LHCN-M2 (cell line): Measurements from ENCODE around the gene NELL1. TPM values are rescaled to one million over a fixed set of nuclear protein-coding genes. Genes with fewer than 3 reads are reported as not detected.

ENCODE experiments used
- DNase-seq: peaks from one replicate; pipeline ENCODE4 v3.0.0-alpha.2; 2012; ENCODE audit warnings: low read depth
- total RNA-seq: library from RNA; depleted of rRNA; stranded (reverse); fragments of >200 nt; gene quantifications from 2 replicates; pipeline ENCODE4 v1.2.3, GENCODE V29; 2014

The NELL1 gene
- total RNA-seq, 1 experiment from 2014 or later, result not detected

DNA sequence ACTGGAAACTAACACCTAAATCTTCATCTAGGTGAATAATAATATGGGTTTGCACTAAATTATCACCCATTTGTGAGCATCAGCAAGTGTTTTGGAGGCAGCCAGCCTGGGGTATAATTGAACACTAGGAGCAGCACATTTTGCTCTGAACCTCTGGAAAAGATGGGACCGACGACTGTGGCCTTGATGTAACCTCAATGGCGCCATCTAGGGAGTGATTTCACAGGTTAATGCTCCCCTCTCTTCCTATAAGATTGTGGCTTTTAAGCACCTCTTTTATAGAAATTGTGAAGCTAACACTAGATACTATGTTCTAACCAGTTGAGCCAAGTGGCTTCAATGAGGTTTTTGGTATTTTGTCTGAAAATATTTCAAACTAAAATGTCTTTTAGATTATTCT is 203.7 kb downstream of the NELL1 start:
- no peak for DNase-seq

GRCh38 chr11:20874358-20874757 is 205.0 kb downstream of the NELL1 start:
- DNase-seq, result no peak

GRCh38 chr11:20875889-20876288 is 206.5 kb downstream of the NELL1 start:
- DNase-seq, result no peak

DNA sequence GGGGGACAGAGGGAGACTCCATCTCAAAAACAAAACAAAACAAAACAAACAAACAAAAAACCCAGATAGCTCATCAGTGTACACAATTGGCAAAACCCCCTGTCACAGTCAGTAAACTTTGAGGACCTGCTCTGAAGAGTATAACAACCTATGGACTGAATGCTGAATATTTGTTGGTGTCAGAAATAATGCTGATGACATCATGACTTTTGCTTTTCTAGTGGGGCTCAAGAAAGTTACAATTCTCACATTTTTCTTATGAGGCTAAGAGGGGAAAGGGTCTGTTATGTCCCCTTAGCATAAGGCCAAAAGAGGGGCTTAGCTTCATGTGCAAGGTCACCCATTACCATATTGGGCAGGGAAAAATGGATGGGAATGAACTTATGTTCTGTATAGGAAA is 207.4 kb downstream of the NELL1 start:
- no peak for DNase-seq

- DNase-seq, result no peak
Measured at GRCh38 chr11:20880094-20880493, 210.7 kb downstream of the NELL1 start.

DNA sequence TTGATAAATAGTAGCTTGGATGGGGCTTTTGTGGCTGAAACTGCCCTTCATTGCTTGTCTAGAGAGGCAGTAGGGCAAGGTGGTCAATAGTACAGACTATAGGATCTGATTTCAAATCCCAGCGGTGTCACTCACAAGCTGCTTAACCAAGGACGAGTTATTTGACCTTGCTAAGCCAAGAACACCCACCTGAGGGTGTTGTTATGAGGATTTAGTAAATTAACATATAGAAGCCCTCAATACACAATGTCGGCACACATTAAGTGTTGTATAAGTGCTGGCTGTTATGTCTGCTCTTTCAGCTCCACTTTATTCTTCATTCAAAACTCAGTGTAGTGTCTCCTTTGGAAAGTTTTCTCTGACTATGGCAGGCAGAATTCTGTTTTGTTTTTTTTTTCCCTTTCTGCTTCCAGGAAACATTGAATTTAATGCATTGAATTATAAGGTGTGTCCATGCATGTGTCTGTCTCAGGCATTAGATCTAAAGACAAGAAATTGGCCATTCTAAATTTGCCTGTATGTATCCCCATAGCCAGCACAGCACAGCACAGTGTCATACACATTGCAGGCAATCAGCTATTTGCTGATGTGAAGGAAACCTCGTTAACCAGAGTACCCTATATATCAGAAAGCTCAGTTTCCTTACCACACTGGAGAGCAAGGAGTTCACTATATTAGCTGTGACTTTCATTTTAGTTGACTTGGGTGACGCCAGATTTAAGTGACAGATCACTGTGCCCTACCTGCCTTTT is 212.1 kb downstream of the NELL1 start:
- DNase-seq, result no peak

GRCh38 chr11:20887137-20887536 is 217.8 kb downstream of the NELL1 start:
- no peak for DNase-seq

- DNase-seq, result no peak
Measured at GRCh38 chr11:20894296-20894695, 224.9 kb downstream of the NELL1 start.

DNA sequence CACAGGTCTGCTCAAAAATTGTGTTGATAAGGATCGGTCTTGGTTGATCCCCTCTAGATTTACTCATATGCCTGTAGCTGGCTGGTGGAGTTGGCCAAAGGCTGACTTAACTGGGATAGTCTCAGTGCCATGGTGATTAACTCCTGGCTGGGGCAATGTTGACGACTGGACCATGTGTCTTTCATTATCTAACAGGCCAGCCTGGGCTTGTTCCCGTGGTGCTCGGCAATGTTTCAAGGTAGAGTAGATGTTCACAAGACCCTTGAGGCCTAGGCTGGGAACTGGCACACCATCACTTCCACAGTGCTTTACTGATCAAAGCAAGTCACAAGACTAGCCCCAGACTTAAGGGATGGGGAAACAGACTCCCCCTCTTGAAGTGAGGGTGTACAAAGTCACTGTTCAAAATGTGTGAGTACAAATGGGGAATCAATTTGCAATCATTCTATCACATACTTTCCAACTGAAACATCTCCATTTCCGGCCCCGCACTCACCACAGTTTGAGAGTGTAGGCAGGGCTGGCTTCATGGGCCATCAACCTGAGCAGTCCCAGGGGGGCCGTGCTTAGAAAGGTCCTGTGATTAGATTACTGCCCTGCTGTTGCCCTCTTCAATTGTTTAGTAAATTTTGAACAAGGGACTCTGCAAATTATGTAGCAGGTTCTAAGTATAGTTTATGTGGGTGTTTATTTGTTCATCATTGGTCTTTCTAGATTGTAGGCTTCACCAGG is 240.8 kb downstream of the NELL1 start:
- DNase-seq, result no peak

- DNase-seq, result no peak
Measured at GRCh38 chr11:20910733-20911132, 241.3 kb downstream of the NELL1 start.

GRCh38 chr11:20912065-20912821 is 242.9 kb downstream of the NELL1 start:
- DNase-seq, result no peak

DNA sequence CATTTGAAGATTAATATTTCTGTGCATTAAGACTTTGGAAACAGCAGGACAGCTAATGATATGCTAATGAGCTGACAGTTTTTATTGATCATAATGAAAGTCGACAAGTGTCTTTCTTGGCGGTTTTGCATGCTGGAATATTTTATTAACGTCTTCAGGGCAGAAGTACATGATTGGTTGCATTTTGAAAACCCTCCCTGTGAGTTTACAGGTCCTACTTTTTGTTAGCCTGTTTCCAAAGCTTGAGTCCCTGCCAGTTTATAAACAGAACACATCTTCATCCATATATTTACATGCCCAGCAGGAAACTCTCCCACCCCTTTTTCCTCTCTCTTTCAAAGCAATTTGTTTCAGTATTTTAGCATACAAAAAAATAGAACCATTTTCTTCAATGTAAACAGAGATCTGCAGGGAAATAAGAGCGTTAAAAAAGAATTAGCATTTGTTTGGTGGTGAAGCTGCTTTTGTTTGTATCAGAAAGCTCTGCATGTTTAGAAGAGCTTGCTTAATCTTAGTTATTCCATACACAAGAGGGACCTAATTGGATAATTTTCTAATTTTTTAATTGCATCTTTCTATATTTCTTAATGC is 243.6 kb downstream of the NELL1 start:
- no peak for DNase-seq

GRCh38 chr11:20917306-20917705 is 247.9 kb downstream of the NELL1 start:
- DNase-seq, result no peak

DNA sequence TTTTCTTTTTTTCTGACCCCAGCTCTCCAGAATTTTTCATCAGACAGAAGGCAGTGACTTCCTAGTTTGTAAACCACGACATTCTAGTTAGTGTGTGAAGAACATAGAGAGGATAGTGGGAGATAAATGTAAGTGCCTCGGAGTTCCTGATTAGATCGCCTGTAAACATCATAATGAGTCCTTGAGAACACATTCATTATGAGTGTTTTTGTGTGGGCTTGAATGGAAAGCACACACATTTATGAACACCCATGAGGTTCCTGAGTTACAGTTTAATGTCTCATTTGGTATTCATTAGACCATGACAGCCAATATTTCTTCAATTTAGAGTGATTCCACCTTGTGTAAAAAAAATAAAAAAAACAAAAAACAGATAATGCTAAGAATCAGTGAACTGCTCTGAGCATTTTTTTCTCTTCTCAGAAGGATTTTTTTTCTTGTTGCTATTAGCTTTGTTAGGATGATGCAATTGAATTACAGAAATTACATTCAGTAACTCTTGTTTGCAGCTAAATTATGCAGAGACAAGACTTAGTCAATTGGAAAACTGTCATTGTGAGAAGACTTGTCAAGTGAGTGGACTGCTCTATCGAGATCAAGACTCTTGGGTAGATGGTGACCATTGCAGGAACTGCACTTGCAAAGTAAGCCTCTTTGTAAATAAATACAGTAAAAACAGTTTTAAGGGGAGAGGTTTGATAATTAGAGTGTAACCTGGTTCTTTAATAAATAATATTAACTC is 257.6 kb downstream of the NELL1 start:
- DNase-seq, result no peak

GRCh38 chr11:20931029-20931428 is 261.6 kb downstream of the NELL1 start:
- no peak for DNase-seq

DNA sequence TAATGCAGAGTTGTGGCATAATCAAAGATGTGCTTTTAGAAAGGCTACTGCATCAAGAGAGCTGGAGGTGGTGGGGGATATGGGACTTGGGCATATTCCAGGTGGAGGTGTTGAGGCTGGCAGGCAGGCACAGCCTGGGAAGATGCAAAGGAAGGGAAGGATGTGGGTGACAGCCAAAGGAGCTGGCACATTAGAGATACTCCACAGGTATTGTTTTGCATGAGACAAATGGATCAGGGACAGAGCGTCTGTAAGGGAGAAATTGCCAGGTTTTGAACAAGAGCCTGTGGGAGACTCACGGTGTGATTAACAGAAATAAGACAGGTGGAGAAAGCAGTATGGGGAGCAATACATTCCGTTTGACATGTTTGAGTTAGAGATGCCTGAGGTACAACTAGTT is 263.7 kb downstream of the NELL1 start:
- DNase-seq, result no peak

DNA sequence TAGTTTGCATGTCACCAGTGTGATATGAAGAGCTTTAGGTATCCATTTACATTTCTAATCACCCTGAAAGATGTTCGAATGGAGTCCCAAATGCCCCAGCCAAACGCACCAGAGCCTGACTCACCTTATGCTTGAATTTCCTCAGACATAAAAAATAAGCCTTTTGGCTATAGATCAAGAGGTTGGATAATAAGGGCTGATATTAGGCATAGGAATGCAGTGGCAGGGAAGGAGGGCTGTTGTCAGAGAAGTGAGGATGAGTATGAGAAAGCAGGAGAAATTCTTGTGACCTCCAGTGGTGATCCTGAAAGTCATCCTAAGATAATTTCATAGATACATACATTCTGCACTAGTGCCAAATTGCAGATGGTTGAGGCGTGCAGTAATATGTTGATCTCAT is 264.6 kb downstream of the NELL1 start:
- DNase-seq, result no peak

DNA sequence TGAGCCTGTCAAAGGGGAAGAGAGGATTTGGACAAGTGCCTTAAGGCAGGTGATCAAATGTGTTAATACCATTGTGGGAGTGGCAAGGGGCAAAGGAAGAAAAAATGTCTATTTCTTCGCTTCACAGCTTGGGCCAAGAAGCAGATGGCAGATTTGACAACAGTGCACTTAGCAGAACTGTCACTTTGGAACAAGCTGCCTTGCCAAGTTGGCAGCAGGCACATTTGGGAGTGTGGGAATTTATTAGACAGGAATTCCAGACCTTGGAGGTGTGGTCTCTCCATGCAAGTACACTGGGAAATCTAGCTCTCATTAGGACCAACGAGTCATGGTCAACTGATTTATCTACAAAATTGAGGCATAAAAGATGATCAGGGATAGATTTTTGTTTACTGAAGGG is 265.1 kb downstream of the NELL1 start:
- DNase-seq, result no peak

DNA sequence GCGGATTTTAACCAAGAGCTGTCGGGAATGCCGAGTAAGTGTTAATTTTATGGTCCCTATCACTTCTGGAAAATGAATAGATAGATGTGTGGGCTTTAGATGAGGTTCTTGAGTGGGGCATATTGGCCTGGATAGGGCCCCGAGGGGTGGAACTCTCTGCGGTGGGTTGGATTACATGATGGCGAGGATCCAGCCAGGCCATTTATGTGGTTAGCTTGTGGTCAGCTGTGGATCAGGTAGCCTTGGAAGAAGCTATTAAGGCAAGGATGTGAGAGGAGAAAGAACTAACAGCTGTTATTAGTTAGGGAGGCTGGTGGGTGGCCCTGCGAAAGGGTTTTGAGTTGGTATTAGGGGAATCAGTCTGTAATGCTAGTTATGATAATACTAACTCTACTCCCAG is 268.4 kb downstream of the NELL1 start:
- DNase-seq, result no peak

- DNase-seq, result no peak
Measured at GRCh38 chr11:20949585-20949984, 280.2 kb downstream of the NELL1 start.

DNA sequence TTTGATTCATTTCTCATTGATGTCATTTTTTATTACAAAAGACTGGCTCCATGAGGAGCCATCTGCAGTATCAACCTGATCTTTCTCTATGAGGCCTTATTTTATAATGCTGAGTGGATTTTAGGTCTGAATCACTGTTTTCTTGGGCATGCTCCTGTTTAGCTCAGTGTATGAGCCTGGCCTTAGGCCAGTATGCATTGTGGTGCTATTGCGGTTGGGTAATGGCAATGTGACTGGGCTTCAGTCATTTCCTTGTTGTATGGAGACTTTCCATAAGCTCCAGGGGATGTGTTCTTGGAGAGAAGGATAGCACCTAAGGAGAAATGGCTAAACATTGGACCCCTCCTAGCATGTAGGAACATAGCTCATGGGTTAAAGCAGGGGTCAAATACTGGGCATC is 293.2 kb downstream of the NELL1 start:
- DNase-seq, result no peak
